Measurements from ENCODE around the gene RTP3.

The RTP3 gene

DNA sequence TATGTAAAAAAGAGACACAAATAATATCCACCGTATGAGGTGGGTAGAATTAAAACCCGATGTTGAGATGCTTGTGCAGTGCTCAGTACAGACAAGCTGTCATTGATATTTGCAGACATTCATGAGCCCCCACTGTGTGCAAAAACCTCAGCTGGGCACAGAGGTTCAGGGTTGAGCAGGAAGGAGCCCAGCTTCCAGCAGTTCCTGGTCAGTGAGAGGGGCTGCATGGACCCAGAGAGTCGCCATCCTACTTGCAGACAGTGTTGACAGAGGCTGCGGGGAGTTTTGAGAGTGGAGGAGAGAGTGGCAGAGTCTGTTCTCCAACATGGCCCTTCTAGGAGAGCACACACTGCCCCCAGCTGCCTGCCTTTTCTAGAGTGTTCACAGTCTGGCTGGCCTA lies 26.9 kb upstream of the RTP3 start:
- H3K4me3 ChIP-seq (replicated peaks; ENCODE audit: low read depth, low read length) = no peak overlapping the region
- no peaks in the 10 kb centered on the region for H3K36me3 ChIP-seq (ENCODE audit: control insufficient read depth, insufficient read depth, low read length)
- TF ChIP-seq CTCF (IDR thresholded peaks at IDR 0.05; ENCODE audit: insufficient read depth, low read length, poor library complexity, severe bottlenecking) = no peak
- no peak for DNase-seq (ENCODE audit: extremely low read depth, insufficient read length)
- no peaks in the 10 kb centered on the region; the same call in none of the 2 replicates for H3K27me3 ChIP-seq (replicated peaks; ENCODE audit: control insufficient read depth, insufficient read depth, low read length)

GRCh38 chr3:46471371-46471914 lies 26.3 kb upstream of the RTP3 start:
- no peak for DNase-seq (ENCODE audit: extremely low read depth, insufficient read length)
- TF ChIP-seq CTCF (IDR thresholded peaks at IDR 0.05; ENCODE audit: insufficient read depth, low read length, poor library complexity, severe bottlenecking) = no peak
- no peaks in the 10 kb centered on the region for H3K36me3 ChIP-seq (ENCODE audit: control insufficient read depth, insufficient read depth, low read length)
- no peaks in the 10 kb centered on the region; the same call in none of the 2 replicates for H3K27me3 ChIP-seq (replicated peaks; ENCODE audit: control insufficient read depth, insufficient read depth, low read length)
- H3K4me3 ChIP-seq (replicated peaks; ENCODE audit: low read depth, low read length) = no peak overlapping the region

DNA sequence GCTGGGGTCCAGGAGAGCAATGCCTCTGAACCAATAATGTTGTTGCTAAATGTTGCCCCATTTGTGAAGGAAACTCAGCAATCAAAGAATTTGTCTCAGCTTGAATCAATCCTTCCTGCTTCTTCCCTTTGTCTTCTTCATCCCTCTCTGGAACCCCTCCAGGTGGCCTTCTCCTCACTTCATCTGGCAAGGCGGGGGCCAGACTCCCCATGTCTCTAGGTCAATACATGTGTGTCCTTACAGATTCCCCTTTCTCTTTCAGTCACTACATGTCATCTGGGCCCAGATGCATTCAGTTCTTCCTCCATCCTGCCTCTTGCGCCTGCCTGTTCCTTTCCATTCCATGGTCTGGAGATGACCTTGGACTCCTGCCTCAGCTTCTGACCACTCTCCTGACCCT lies 25.0 kb upstream of the RTP3 start:
- H3K27me3 ChIP-seq (replicated peaks; ENCODE audit: control insufficient read depth, insufficient read depth, low read length) = no peaks in the 10 kb centered on the region; the same call in 1 of the 2 replicates
- TF ChIP-seq CTCF (IDR thresholded peaks at IDR 0.05; ENCODE audit: insufficient read depth, low read length, poor library complexity, severe bottlenecking) = no peak
- no peak for DNase-seq (ENCODE audit: extremely low read depth, insufficient read length)
- H3K36me3 ChIP-seq (ENCODE audit: control insufficient read depth, insufficient read depth, low read length) = no peaks in the 10 kb centered on the region
- no peak overlapping the region for H3K4me3 ChIP-seq (replicated peaks; ENCODE audit: low read depth, low read length)

GRCh38 chr3:46477145-46477544 lies 20.6 kb upstream of the RTP3 start:
- H3K36me3 ChIP-seq (ENCODE audit: control insufficient read depth, insufficient read depth, low read length) = no peaks in the 10 kb centered on the region
- no peak overlapping the region for H3K4me3 ChIP-seq (replicated peaks; ENCODE audit: low read depth, low read length)
- no peak for DNase-seq (ENCODE audit: extremely low read depth, insufficient read length)
- H3K27me3 ChIP-seq (replicated peaks; ENCODE audit: control insufficient read depth, insufficient read depth, low read length) = no peaks in the 10 kb centered on the region; the same call in 1 of the 2 replicates
- no peak for TF ChIP-seq CTCF (IDR thresholded peaks at IDR 0.05; ENCODE audit: insufficient read depth, low read length, poor library complexity, severe bottlenecking)

GRCh38 chr3:46477756-46478155 lies 20.0 kb upstream of the RTP3 start:
- H3K27me3 ChIP-seq (replicated peaks; ENCODE audit: control insufficient read depth, insufficient read depth, low read length) = no peaks in the 10 kb centered on the region; the same call in 1 of the 2 replicates
- DNase-seq (ENCODE audit: extremely low read depth, insufficient read length) = no peak
- no peak for TF ChIP-seq CTCF (IDR thresholded peaks at IDR 0.05; ENCODE audit: insufficient read depth, low read length, poor library complexity, severe bottlenecking)
- H3K4me3 ChIP-seq (replicated peaks; ENCODE audit: low read depth, low read length) = no peak overlapping the region
- no peaks in the 10 kb centered on the region for H3K36me3 ChIP-seq (ENCODE audit: control insufficient read depth, insufficient read depth, low read length)

- TF ChIP-seq CTCF (IDR thresholded peaks at IDR 0.05; ENCODE audit: insufficient read depth, low read length, poor library complexity, severe bottlenecking) = no peak
- no peaks in the 10 kb centered on the region for H3K36me3 ChIP-seq (ENCODE audit: control insufficient read depth, insufficient read depth, low read length)
- H3K27me3 ChIP-seq (replicated peaks; ENCODE audit: control insufficient read depth, insufficient read depth, low read length) = no peaks in the 10 kb centered on the region; the same call in none of the 2 replicates
- no peak overlapping the region for H3K4me3 ChIP-seq (replicated peaks; ENCODE audit: low read depth, low read length)
- no peak for DNase-seq (ENCODE audit: extremely low read depth, insufficient read length)
Measured at GRCh38 chr3:46478341-46478740, 19.4 kb upstream of the RTP3 start.
